GM18909 (cell line): ENCODE data around the gene IFI27L1.

Experiments
- ATAC-seq: cut with Tn5 transposase; IDR thresholded peaks from one replicate; pipeline ENCODE4 v1.9.1; 2021; ENCODE audit warnings: mild to moderate bottlenecking; ENCODE audit not compliant: unreplicated experiment, poor library complexity

Gene IFI27L1

GRCh38 chr14:94128216-94128839 lies 47.2 kb downstream of the IFI27L1 start:
- no peak for ATAC-seq

GRCh38 chr14:94129111-94129757 lies 48.1 kb downstream of the IFI27L1 start, which contains the start of gene IFI27L2:
TSS of gene IFI27L2 (minus strand) at chr14:94129604. CDS start at chr14:94129564, 40 bp downstream.
- peak; percentile 86 for ATAC-seq

GRCh38 chr14:94129758-94130414 lies 48.8 kb downstream of the IFI27L1 start:
- no peak for ATAC-seq

GRCh38 chr14:94132285-94132887 lies 51.3 kb downstream of the IFI27L1 start:
- peak; percentile 49 for ATAC-seq

GRCh38 chr14:94135476-94135875 lies 54.4 kb downstream of the IFI27L1 start:
- ATAC-seq, result no peak

- peak; percentile 76 for ATAC-seq
Observed at GRCh38 chr14:94136575-94137331, 55.6 kb downstream of the IFI27L1 start.

- ATAC-seq, result no peak
Observed at GRCh38 chr14:94138251-94138650, 57.1 kb downstream of the IFI27L1 start.

GRCh38 chr14:94139006-94139405 lies 57.9 kb downstream of the IFI27L1 start:
- ATAC-seq, result no peak

- ATAC-seq, result no peak
Observed at GRCh38 chr14:94139421-94139820, 58.3 kb downstream of the IFI27L1 start.

- ATAC-seq, result no peak
Observed at GRCh38 chr14:94142247-94142646, 61.1 kb downstream of the IFI27L1 start.

- no peak for ATAC-seq
Observed at GRCh38 chr14:94142836-94143235, 61.7 kb downstream of the IFI27L1 start.

- no peak for ATAC-seq
Observed at GRCh38 chr14:94143239-94143638, 62.1 kb downstream of the IFI27L1 start.

- no peak for ATAC-seq
Observed at GRCh38 chr14:94143711-94144110, 62.6 kb downstream of the IFI27L1 start.

- no peak for ATAC-seq
Observed at GRCh38 chr14:94144765-94145164, 63.7 kb downstream of the IFI27L1 start.

- no peak for ATAC-seq
Observed at GRCh38 chr14:94145902-94146527, 64.9 kb downstream of the IFI27L1 start.
